Nephron progenitor cell (in vitro differentiated cells): ENCODE measurements around the gene RNF220.
"Not testable (repeated sequence)": the region's sequence is repeated elsewhere in the genome, so short reads cannot be mapped to it uniquely, and the experiment has no call there.

Experiments
- DNase-seq: peaks from one replicate; pipeline ENCODE4 v3.0.0; 2021
- H3K27ac Mint-ChIP-seq: 2 replicates; pipeline ENCODE4 v1.8.0; 2021; ENCODE audit warnings: mild to moderate bottlenecking, moderate library complexity, mixed read lengths
- H3K27me3 Mint-ChIP-seq: 2 replicates; pipeline ENCODE4 v1.8.0; 2021; ENCODE audit warnings: mild to moderate bottlenecking, low read depth, mixed read lengths; ENCODE audit not compliant: poor library complexity
- H3K36me3 Mint-ChIP-seq: 2 replicates; pipeline ENCODE4 v1.8.0; 2021; ENCODE audit warnings: low read depth, mixed read lengths
- H3K4me1 Mint-ChIP-seq: 2 replicates; pipeline ENCODE4 v1.8.0; 2021; ENCODE audit warnings: mixed read lengths
- H3K4me3 Mint-ChIP-seq: 2 replicates; pipeline ENCODE4 v1.8.0; 2021; ENCODE audit warnings: mild to moderate bottlenecking, moderate library complexity, mixed read lengths
- H3K9me3 Mint-ChIP-seq: 2 replicates; pipeline ENCODE4 v1.8.0; 2021; ENCODE audit warnings: mild to moderate bottlenecking, moderate library complexity, mixed read lengths
- TF ChIP-seq, protein P1 (sequence below): fragments of 200-600 bp; sonication (generic); IDR thresholded peaks from 2 replicates; pipeline ENCODE4 v1.5.0; 2021; ENCODE audit warnings: antibody characterized with exemption

The RNF220 gene

DNA sequence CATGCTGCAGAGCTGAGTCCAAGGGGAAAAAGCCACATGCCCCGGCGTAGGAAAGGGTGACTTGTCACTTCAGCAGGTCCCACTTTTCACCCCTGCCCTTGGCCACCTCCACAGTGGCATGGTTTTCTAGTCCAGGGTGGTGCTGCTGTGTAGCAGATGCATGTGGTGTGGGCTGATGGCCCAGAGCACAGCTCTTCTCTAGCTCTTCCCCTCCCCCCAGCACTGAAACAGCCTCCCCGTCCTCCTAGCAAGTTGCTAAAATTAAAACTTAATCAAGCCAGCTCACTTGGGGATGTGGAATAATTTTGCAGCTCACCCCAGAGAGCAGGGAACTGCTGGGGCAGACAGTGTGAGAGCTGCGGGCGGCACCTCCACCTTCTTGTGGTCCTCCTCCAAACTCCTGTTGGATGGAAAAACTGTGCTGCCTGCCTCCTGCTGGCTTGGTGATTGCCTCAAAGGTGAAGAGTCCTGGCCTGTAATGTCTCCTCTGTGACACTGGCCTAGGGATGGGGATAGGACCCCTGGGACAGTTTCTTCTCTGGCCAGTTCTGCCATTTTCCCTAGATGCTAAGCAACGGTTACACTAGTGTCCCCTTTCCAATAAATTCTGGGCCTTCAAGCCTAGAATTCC is 91.6 kb downstream of the RNF220 start:
- Mint-ChIP-seq H3K27ac (no peak overlapping the region), H3K4me1 (peaks cover 5% of the 10 kb centered on the region), H3K27me3 (peaks cover 6% of the 10 kb centered on the region), H3K4me3 (no peak overlapping the region), H3K36me3 (peaks cover 9% of the 10 kb centered on the region), H3K9me3 (peaks cover 10% of the 10 kb centered on the region)
- DNase-seq = no peak
- TF ChIP-seq, protein P1, sequence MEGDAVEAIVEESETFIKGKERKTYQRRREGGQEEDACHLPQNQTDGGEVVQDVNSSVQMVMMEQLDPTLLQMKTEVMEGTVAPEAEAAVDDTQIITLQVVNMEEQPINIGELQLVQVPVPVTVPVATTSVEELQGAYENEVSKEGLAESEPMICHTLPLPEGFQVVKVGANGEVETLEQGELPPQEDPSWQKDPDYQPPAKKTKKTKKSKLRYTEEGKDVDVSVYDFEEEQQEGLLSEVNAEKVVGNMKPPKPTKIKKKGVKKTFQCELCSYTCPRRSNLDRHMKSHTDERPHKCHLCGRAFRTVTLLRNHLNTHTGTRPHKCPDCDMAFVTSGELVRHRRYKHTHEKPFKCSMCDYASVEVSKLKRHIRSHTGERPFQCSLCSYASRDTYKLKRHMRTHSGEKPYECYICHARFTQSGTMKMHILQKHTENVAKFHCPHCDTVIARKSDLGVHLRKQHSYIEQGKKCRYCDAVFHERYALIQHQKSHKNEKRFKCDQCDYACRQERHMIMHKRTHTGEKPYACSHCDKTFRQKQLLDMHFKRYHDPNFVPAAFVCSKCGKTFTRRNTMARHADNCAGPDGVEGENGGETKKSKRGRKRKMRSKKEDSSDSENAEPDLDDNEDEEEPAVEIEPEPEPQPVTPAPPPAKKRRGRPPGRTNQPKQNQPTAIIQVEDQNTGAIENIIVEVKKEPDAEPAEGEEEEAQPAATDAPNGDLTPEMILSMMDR = no peak

DNA sequence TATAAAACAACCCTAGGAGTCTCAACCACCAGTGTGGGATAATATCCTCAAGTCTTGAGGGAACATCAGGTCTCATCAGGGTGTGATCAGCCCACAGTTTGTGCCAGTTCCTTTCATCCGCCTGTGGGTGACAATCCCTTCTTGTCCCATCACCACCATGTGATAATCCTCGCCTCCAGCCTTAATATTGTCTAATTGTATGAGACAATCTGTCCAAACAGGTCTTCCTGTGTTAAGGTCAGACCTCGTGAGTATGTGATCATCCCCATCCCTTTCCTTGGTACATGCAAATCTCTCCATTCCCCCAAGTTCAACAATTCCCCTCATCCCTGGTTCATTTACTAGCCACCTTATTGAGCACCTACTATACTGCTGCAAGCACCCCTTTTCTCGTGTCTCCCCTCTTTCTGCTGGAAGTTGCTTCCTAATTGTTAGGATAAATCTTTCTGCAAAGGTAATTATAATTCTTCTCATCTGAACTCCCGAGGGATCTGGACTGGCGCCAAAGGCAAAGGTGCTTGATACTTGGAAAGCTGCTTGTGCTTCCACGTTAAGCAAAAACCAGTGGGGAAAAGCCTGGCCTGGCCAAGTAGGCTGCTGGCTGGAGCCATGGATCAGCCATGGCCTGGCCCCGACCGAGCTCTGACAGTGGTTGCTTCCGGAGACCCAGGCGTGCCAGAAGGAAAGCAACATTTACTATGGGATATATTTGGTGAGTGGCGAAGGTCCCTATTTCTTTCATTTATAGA is 92.5 kb downstream of the RNF220 start:
- Mint-ChIP-seq H3K36me3 (no peaks in the 10 kb centered on the region), H3K27me3 (peaks cover 12% of the 10 kb centered on the region), H3K4me1 (peaks cover 5% of the 10 kb centered on the region), H3K27ac (no peak overlapping the region), H3K9me3 (peaks cover under 1% of the 10 kb centered on the region), H3K4me3 (no peak overlapping the region)
- TF ChIP-seq, protein P1 = no peak
- DNase-seq = no peak

DNA sequence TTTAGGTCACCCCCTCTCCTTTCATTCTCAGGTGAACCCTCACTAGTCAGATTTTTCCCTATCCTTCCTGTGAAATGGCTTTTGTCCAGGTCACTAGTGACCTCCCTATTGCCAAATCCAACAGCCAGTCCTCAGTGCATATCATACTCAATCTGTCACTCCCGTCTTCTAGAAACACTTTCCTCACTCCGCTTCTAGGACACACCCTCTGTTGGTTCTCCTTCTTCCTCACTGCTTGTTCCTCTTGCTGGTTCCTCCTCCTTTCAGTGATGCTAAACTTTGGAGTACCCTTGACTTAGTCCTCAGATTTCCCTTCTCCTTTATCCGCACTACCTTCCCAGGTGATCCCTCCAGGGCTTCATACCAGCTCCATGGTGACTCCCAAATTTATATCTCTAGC is 94.3 kb downstream of the RNF220 start:
- Mint-ChIP-seq H3K4me1 (peaks cover 5% of the 10 kb centered on the region), H3K36me3 (no peaks in the 10 kb centered on the region), H3K27me3 (peaks cover 11% of the 10 kb centered on the region), H3K27ac (no peak overlapping the region), H3K9me3 (no peaks in the 10 kb centered on the region), H3K4me3 (no peak overlapping the region)
- no peak for DNase-seq
- TF ChIP-seq, protein P1 = no peak

DNA sequence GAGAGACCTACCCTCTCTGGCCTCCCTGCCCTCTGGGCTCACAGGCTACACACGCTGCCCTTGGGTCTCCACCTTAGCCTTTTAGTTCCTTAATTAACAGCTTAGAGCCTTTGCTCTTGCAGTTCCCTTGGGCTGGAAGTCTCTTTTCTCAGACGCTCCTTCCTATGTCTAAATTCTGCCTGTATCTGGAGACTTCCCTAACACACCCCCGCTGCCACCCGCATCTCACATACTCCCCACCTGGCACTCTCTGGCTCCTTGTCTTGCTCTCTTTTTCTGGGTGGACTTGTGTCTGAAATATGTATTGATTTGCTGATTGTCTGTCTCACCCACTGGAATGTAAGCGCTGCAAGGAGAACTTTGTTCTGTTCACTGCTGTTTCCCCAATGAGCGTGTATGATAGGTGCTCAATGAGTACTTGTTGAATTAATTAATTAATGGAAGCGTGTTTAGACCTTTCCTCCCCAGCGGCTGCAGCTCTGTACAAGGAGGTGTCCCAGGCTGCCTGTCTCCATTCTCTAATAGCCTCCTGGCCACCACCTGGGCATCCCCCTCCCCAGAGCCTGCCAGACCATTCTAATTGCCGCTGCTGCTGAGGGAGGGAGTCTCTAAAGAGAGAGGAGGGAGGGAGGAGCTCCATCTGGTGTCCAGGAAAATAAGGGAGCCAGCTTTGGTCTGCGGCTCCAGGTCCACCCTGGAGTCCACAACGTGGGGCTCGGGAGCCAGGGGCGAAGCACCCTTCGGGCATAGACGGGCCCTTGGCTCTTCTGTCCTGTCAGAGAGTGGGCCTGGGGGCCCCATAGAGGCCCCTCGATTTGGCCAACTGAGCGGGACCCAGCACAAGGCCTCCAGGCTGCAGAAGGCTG is 95.4 kb downstream of the RNF220 start:
- Mint-ChIP-seq H3K36me3 (no peaks in the 10 kb centered on the region), H3K9me3 (no peaks in the 10 kb centered on the region), H3K4me1 (peaks cover 16% of the 10 kb centered on the region), H3K27me3 (peaks cover 17% of the 10 kb centered on the region), H3K27ac (no peak overlapping the region), H3K4me3 (no peak overlapping the region)
- TF ChIP-seq, protein P1 = no peak
- DNase-seq = peak; percentile 53

DNA sequence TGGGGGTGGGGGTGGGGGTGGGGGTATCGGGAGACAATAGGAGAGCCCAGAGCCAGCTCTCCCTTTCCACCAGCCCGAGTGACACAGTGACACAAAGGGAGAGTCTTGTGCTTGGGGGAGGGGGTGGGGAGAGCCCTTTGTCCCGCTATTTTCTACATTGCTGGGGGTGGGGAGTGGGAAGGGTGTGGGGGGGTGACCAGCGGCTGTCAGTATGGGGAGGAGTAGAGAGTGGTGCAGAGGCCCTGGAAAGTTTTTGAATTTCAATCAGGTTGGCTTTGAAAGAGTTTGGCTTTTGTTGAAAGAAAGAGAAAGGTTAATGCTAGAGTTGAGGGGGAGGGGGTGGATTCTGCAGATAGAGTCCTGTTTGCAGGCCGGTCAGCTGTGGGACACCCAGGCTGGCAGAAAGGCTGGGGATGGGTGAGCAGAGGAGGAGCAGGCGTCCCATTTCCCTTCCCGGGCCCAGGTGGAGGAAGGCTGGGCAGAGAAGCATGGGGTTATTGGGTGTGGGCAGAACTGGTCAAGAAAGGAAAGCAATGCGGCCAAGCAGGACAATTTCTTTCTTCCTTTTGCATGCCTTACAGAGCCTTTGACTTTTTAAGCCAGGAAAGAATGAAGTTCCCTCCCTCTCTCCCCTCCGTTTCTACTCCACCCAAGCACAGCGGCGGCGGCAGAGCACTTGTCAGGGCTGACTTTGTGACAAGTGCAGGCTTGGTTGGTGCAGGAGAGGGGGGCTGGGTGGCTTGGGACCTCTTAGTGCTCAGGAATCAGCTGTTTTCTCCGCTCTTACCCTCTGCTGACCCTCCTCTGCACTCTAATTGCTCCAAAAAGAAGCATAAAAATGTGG is 96.2 kb downstream of the RNF220 start:
- Mint-ChIP-seq H3K27ac (peak overlapping the region; percentile 76), H3K9me3 (no peaks in the 10 kb centered on the region), H3K4me1 (peaks cover 19% of the 10 kb centered on the region), H3K27me3 (peaks cover 17% of the 10 kb centered on the region), H3K4me3 (no peak overlapping the region), H3K36me3 (no peaks in the 10 kb centered on the region)
- TF ChIP-seq, protein P1 = no peak
- no peak for DNase-seq

DNA sequence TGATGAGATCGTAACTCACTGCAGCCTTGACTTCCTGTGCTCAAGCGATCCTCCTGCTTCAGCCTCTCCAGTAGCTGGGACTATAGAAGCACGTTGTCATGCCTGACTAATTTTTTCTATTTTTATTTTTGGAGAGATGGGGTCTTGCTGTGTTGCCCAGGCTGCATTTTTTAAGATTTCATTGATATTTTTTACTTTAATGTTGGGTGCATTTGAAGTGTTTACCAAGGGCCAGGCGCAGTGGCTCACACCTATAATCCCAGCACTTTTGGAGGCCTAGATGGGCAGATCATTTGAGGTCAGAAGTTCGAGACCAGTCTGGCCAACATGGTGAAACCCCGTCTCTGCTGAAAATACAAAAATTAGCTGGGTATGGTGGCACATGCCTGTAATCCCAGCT is 97.8 kb downstream of the RNF220 start:
- H3K27ac Mint-ChIP-seq, H3K9me3 Mint-ChIP-seq, H3K4me3 Mint-ChIP-seq, H3K36me3 Mint-ChIP-seq, DNase-seq: not testable (repeated sequence)
- peaks cover 32% of the 10 kb centered on the region for H3K4me1 Mint-ChIP-seq
- H3K27me3 Mint-ChIP-seq = peaks cover 25% of the 10 kb centered on the region
